HepG2 (cell line): Measurements from ENCODE around the gene ATP8B2.

Source experiments
- MBD4 ChIP-seq: IDR thresholded peaks from 2 replicates; pipeline ENCODE4 v1.6.1; 2012; ENCODE audit warnings: low read length, inconsistent platforms, borderline replicate concordance
- POLR2A ChIP-seq, 2 experiments: IDR thresholded peaks; 2 replicates each; pipeline ENCODE4 v1.6.1; 2011; ENCODE audit warnings: low read depth in 2 of 2, low read length in 2 of 2, mild to moderate bottlenecking in 1 of 2, moderate library complexity in 1 of 2; ENCODE audit not compliant: insufficient read depth in 1 of 2
- TCF7 ChIP-seq: sonication (generic); IDR thresholded peaks from 2 replicates; pipeline ENCODE4 v1.6.1; 2016; ENCODE audit warnings: antibody characterized with exemption, low read depth
- ZFP36L1 ChIP-seq: sonication (generic); formaldehyde crosslinking; IDR thresholded peaks from 2 replicates; pipeline ENCODE4 v1.8.0; 2022; ENCODE audit warnings: mild to moderate bottlenecking, missing genetic modification reagents, moderate library complexity
- ZNF7 ChIP-seq: IDR thresholded peaks from 2 replicates; pipeline ENCODE4 v1.6.1; 2016; ENCODE audit warnings: missing biosample characterization, missing genetic modification reagents
- TF ChIP-seq, protein P1 (sequence below): sonication (generic); IDR thresholded peaks from 2 replicates; pipeline ENCODE4 v1.6.1; 2016; ENCODE audit warnings: low read depth, borderline replicate concordance
- TF ChIP-seq, protein P2 (sequence below): sonication (generic); formaldehyde crosslinking; conservative IDR thresholded peaks from 2 replicates; pipeline ENCODE4 v1.4.0; 2020; ENCODE audit warnings: missing genetic modification reagents
- TF ChIP-seq, protein P3 (sequence below): sonication (generic); formaldehyde crosslinking; IDR thresholded peaks from 2 replicates; pipeline ENCODE4 v1.5.1; 2020; ENCODE audit warnings: mild to moderate bottlenecking, missing genetic modification reagents, moderate library complexity
- TF ChIP-seq, protein P4 (sequence below), 2 experiments: IDR thresholded peaks; 2 replicates each; pipeline ENCODE4 v1.6.1; 2011 to 2012; ENCODE audit warnings: low read length in 2 of 2, borderline replicate concordance in 1 of 2, low read depth in 1 of 2, mild to moderate bottlenecking in 1 of 2, moderate library complexity in 1 of 2
- TF ChIP-seq, protein P5 (sequence below): sonication (generic); formaldehyde crosslinking; IDR thresholded peaks from 2 replicates; pipeline ENCODE4 v1.4.0; 2020; ENCODE audit warnings: missing genetic modification reagents

DNA sequence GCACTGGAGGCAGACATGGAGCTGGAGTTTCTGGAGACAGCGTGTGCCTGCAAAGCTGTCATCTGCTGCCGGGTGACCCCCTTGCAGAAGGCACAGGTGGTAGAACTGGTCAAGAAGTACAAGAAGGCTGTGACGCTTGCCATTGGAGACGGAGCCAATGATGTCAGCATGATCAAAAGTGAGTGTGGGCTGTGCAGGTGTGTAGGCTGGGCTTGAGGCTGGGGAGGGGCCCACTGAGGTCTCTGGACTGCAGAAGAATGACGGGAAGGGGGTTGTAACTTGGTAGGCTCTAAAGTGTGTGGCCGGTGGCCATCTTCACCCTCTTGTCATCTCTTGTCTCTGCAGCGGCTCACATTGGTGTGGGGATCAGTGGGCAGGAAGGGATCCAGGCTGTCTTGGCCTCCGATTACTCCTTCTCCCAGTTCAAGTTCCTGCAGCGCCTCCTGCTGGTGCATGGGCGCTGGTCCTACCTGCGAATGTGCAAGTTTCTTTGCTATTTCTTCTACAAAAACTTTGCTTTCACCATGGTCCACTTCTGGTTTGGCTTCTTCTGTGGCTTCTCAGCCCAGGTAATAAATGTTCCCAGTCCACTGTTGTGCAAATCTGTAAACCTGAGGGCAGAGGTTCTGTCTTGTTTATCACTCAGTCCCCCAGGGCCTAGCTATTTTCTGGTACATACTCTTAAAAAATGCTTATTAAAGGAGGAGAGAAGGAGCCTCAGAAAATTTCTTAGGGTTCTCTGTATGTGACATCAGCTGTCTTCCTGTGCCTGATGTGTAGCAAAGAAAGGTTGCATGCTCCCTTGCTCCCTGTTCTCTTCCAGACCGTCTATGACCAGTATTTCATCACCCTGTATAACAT, 19.9 kb downstream of the ATP8B2 start:
- TF ChIP-seq, protein P1, sequence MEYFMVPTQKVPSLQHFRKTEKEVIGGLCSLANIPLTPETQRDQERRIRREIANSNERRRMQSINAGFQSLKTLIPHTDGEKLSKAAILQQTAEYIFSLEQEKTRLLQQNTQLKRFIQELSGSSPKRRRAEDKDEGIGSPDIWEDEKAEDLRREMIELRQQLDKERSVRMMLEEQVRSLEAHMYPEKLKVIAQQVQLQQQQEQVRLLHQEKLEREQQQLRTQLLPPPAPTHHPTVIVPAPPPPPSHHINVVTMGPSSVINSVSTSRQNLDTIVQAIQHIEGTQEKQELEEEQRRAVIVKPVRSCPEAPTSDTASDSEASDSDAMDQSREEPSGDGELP, result no peak
- TF ChIP-seq, protein P2, sequence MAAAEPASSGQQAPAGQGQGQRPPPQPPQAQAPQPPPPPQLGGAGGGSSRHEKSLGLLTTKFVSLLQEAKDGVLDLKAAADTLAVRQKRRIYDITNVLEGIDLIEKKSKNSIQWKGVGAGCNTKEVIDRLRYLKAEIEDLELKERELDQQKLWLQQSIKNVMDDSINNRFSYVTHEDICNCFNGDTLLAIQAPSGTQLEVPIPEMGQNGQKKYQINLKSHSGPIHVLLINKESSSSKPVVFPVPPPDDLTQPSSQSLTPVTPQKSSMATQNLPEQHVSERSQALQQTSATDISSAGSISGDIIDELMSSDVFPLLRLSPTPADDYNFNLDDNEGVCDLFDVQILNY (CRISPR knock-in tag), result no peak
- TF ChIP-seq TCF7 (no peak), POLR2A (IDR thresholded peaks at IDR 0.05; ENCODE audit: insufficient read depth in 1 of 2, low read depth in 2 of 2, low read length in 2 of 2) (no peak), ZFP36L1 (no peak), ZNF7 (CRISPR knock-in tag) (no peak), MBD4 (no peak)
- TF ChIP-seq, protein P3, sequence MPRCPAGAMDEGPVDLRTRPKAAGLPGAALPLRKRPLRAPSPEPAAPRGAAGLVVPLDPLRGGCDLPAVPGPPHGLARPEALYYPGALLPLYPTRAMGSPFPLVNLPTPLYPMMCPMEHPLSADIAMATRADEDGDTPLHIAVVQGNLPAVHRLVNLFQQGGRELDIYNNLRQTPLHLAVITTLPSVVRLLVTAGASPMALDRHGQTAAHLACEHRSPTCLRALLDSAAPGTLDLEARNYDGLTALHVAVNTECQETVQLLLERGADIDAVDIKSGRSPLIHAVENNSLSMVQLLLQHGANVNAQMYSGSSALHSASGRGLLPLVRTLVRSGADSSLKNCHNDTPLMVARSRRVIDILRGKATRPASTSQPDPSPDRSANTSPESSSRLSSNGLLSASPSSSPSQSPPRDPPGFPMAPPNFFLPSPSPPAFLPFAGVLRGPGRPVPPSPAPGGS (CRISPR knock-in tag), result no peak
- TF ChIP-seq, protein P4, sequence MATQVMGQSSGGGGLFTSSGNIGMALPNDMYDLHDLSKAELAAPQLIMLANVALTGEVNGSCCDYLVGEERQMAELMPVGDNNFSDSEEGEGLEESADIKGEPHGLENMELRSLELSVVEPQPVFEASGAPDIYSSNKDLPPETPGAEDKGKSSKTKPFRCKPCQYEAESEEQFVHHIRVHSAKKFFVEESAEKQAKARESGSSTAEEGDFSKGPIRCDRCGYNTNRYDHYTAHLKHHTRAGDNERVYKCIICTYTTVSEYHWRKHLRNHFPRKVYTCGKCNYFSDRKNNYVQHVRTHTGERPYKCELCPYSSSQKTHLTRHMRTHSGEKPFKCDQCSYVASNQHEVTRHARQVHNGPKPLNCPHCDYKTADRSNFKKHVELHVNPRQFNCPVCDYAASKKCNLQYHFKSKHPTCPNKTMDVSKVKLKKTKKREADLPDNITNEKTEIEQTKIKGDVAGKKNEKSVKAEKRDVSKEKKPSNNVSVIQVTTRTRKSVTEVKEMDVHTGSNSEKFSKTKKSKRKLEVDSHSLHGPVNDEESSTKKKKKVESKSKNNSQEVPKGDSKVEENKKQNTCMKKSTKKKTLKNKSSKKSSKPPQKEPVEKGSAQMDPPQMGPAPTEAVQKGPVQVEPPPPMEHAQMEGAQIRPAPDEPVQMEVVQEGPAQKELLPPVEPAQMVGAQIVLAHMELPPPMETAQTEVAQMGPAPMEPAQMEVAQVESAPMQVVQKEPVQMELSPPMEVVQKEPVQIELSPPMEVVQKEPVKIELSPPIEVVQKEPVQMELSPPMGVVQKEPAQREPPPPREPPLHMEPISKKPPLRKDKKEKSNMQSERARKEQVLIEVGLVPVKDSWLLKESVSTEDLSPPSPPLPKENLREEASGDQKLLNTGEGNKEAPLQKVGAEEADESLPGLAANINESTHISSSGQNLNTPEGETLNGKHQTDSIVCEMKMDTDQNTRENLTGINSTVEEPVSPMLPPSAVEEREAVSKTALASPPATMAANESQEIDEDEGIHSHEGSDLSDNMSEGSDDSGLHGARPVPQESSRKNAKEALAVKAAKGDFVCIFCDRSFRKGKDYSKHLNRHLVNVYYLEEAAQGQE (IDR thresholded peaks at IDR 0.05; ENCODE audit: borderline replicate concordance in 1 of 2, low read depth in 1 of 2, low read length in 2 of 2), result no peak
- TF ChIP-seq, protein P5, sequence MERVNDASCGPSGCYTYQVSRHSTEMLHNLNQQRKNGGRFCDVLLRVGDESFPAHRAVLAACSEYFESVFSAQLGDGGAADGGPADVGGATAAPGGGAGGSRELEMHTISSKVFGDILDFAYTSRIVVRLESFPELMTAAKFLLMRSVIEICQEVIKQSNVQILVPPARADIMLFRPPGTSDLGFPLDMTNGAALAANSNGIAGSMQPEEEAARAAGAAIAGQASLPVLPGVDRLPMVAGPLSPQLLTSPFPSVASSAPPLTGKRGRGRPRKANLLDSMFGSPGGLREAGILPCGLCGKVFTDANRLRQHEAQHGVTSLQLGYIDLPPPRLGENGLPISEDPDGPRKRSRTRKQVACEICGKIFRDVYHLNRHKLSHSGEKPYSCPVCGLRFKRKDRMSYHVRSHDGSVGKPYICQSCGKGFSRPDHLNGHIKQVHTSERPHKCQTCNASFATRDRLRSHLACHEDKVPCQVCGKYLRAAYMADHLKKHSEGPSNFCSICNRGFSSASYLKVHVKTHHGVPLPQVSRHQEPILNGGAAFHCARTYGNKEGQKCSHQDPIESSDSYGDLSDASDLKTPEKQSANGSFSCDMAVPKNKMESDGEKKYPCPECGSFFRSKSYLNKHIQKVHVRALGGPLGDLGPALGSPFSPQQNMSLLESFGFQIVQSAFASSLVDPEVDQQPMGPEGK (CRISPR knock-in tag), result no peak
